H9 (cell line): Measurements from ENCODE around the gene PRKAG2. TPM values are rescaled to one million over a fixed set of nuclear protein-coding genes. Genes with fewer than 3 reads are reported as not detected.

Source experiments
- DNase-seq: peaks from one replicate; pipeline ENCODE4 v3.0.0-alpha.2; 2017
- H2AFZ ChIP-seq: one replicate; pipeline ENCODE4 v1.6.1; 2013; ENCODE audit warnings: mild to moderate bottlenecking, low read length, control low read depth, moderate library complexity
- H2AK5ac ChIP-seq: 2 replicates; pipeline ENCODE4 v1.6.1; 2013; ENCODE audit warnings: low read length, control low read depth, mixed read lengths; ENCODE audit not compliant: insufficient read length
- H2BK120ac ChIP-seq: one replicate; pipeline ENCODE4 v1.6.1; 2013; ENCODE audit warnings: low read depth, mild to moderate bottlenecking, low read length, control low read depth, inconsistent platforms; ENCODE audit not compliant: poor library complexity, severe bottlenecking
- H2BK12ac ChIP-seq: 2 replicates; pipeline ENCODE4 v1.6.1; 2013; ENCODE audit warnings: low read length, control low read depth, mixed read lengths, low read depth; ENCODE audit not compliant: insufficient read length
- H2BK15ac ChIP-seq: 2 replicates; pipeline ENCODE4 v1.6.1; 2013; ENCODE audit warnings: low read depth, low read length, control low read depth
- H2BK20ac ChIP-seq: one replicate; pipeline ENCODE4 v1.6.1; 2013; ENCODE audit warnings: low read depth, mild to moderate bottlenecking, low read length, control low read depth, inconsistent platforms; ENCODE audit not compliant: poor library complexity, severe bottlenecking
- H2BK5ac ChIP-seq: 2 replicates; pipeline ENCODE4 v1.6.1; 2013; ENCODE audit warnings: low read length, control low read depth, mixed read lengths; ENCODE audit not compliant: insufficient read length
- H3K14ac ChIP-seq: 2 replicates; pipeline ENCODE4 v1.6.1; 2013; ENCODE audit warnings: low read length, control low read depth; ENCODE audit not compliant: insufficient read depth
- H3K18ac ChIP-seq: 2 replicates; pipeline ENCODE4 v1.6.1; 2013; ENCODE audit warnings: low read depth, mild to moderate bottlenecking, mixed read lengths, low read length, control low read depth; ENCODE audit not compliant: insufficient read length
- H3K23ac ChIP-seq: 2 replicates; pipeline ENCODE4 v1.6.1; 2013; ENCODE audit warnings: low read length, control low read depth, mixed read lengths, low read depth; ENCODE audit not compliant: insufficient read length
- H3K23me2 ChIP-seq: 2 replicates; pipeline ENCODE4 v1.6.1; 2013; ENCODE audit warnings: low read depth, mild to moderate bottlenecking, mixed read lengths, low read length, control low read depth; ENCODE audit not compliant: insufficient read length, poor library complexity, severe bottlenecking
- H3K27ac ChIP-seq: 2 replicates; pipeline ENCODE4 v1.5.1; 2013; ENCODE audit warnings: low read length, control low read depth, mixed read lengths, low read depth; ENCODE audit not compliant: insufficient read length
- H3K27me3 ChIP-seq: 2 replicates; pipeline ENCODE4 v1.6.1; 2013; ENCODE audit warnings: low read length, control low read depth, inconsistent platforms; ENCODE audit not compliant: insufficient read depth
- H3K4ac ChIP-seq: 2 replicates; pipeline ENCODE4 v1.6.1; 2013; ENCODE audit warnings: low read depth, mild to moderate bottlenecking, control low read depth, inconsistent platforms, low read length, moderate library complexity
- H3K4me1 ChIP-seq: 2 replicates; pipeline ENCODE4 v1.6.1; 2013; ENCODE audit warnings: low read length, control low read depth, inconsistent platforms; ENCODE audit not compliant: insufficient read depth
- H3K4me2 ChIP-seq: 2 replicates; pipeline ENCODE4 v1.6.1; 2013; ENCODE audit warnings: low read length, control low read depth, mixed read lengths; ENCODE audit not compliant: insufficient read length, insufficient read depth
- H3K56ac ChIP-seq: 2 replicates; pipeline ENCODE4 v1.6.1; 2013; ENCODE audit warnings: low read depth, mild to moderate bottlenecking, mixed read lengths, low read length, control low read depth; ENCODE audit not compliant: insufficient read length
- H3K79me1 ChIP-seq: 2 replicates; pipeline ENCODE4 v1.6.1; 2013; ENCODE audit warnings: low read depth, mild to moderate bottlenecking, moderate library complexity, low read length, control low read depth, inconsistent platforms; ENCODE audit not compliant: insufficient read depth, poor library complexity, severe bottlenecking
- H3K79me2 ChIP-seq: 2 replicates; pipeline ENCODE4 v1.6.1; 2013; ENCODE audit warnings: low read length, control low read depth, inconsistent platforms; ENCODE audit not compliant: insufficient read depth
- H3K9ac ChIP-seq: 2 replicates; pipeline ENCODE4 v1.6.1; 2013; ENCODE audit warnings: low read length, control low read depth, mixed read lengths; ENCODE audit not compliant: insufficient read length; ENCODE audit errors: extremely low read depth
- H3K9me3 ChIP-seq: one replicate; pipeline ENCODE4 v1.6.1; 2013; ENCODE audit warnings: low read depth, low read length, inconsistent platforms; ENCODE audit not compliant: control insufficient read depth
- H3T11ph ChIP-seq: one replicate; pipeline ENCODE4 v1.6.1; 2013; ENCODE audit warnings: mild to moderate bottlenecking, low read length, control low read depth, inconsistent platforms
- H4K20me1 ChIP-seq: one replicate; pipeline ENCODE4 v1.6.1; 2013; ENCODE audit not compliant: control insufficient read depth, insufficient read length, insufficient read depth
- H4K5ac ChIP-seq: 2 replicates; pipeline ENCODE4 v1.6.1; 2013; ENCODE audit warnings: low read depth, mild to moderate bottlenecking, mixed read lengths, low read length, control low read depth; ENCODE audit not compliant: insufficient read length
- H4K8ac ChIP-seq: replicated peaks from 2 replicates; pipeline ENCODE4 v1.6.1; 2013; ENCODE audit warnings: low read length, control low read depth, mixed read lengths, low read depth; ENCODE audit not compliant: insufficient read length
- H4K91ac ChIP-seq: 2 replicates; pipeline ENCODE4 v1.6.1; 2013; ENCODE audit warnings: low read depth, mild to moderate bottlenecking, moderate library complexity, mixed read lengths, low read length, control low read depth; ENCODE audit not compliant: insufficient read length
- H3K27ac Mint-ChIP-seq, 3 experiments: 2 replicates in 2 of 3; 3 replicates in 1 of 3; pipeline ENCODE4 v1.8.0; 2020 to 2021; ENCODE audit warnings: mixed read lengths in 3 of 3, mild to moderate bottlenecking in 1 of 3, moderate library complexity in 1 of 3
- H3K27me3 Mint-ChIP-seq: 2 replicates; pipeline ENCODE4 v1.8.0; 2021; ENCODE audit warnings: low read depth, mild to moderate bottlenecking, moderate library complexity, mixed read lengths
- H3K36me3 Mint-ChIP-seq, 3 experiments: 2 replicates in 2 of 3; 3 replicates in 1 of 3; pipeline ENCODE4 v1.8.0; 2020 to 2021; ENCODE audit warnings: low read depth in 3 of 3, mixed read lengths in 3 of 3; ENCODE audit not compliant: insufficient read depth in 1 of 3
- H3K4me1 Mint-ChIP-seq, 2 experiments: 2 replicates each; pipeline ENCODE4 v1.8.0; 2020; ENCODE audit warnings: mixed read lengths in 2 of 2
- H3K4me3 Mint-ChIP-seq, 2 experiments: 2 replicates in 1 of 2; 3 replicates in 1 of 2; pipeline ENCODE4 v1.8.0; 2020 to 2021; ENCODE audit warnings: mild to moderate bottlenecking in 2 of 2, mixed read lengths in 2 of 2, moderate library complexity in 1 of 2
- H3K9me3 Mint-ChIP-seq, 2 experiments: 2 replicates in 1 of 2; 3 replicates in 1 of 2; pipeline ENCODE4 v1.8.0; 2020; ENCODE audit warnings: mild to moderate bottlenecking in 2 of 2, mixed read lengths in 2 of 2, moderate library complexity in 1 of 2
- WGBS: extraction: QIAGEN DNeasy Blood & Tissue Kit; methylation state at CpG from one replicate; pipeline ENCODE4 v1.1.7; 2013; ENCODE audit warnings: missing lambda C conversion rate, low lambda C conversion rate, mixed read lengths; ENCODE audit not compliant: insufficient read length; ENCODE audit errors: extremely low coverage; 5-methylcytosine and 5-hydroxymethylcytosine counted together
- total RNA-seq: library from RNA; stranded (reverse); gene quantifications from 2 replicates; pipeline ENCODE4 v1.2.1, GENCODE V29; 2021
- TF ChIP-seq, protein P1 (sequence below): fragments of 200-600 bp; sonication (generic); conservative IDR thresholded peaks from 3 replicates; pipeline ENCODE4 v1.8.0; 2021; ENCODE audit warnings: antibody characterized with exemption, mild to moderate bottlenecking

The PRKAG2 gene
- total RNA-seq, 1 experiment from 2014 or later, result 11.8 TPM

DNA sequence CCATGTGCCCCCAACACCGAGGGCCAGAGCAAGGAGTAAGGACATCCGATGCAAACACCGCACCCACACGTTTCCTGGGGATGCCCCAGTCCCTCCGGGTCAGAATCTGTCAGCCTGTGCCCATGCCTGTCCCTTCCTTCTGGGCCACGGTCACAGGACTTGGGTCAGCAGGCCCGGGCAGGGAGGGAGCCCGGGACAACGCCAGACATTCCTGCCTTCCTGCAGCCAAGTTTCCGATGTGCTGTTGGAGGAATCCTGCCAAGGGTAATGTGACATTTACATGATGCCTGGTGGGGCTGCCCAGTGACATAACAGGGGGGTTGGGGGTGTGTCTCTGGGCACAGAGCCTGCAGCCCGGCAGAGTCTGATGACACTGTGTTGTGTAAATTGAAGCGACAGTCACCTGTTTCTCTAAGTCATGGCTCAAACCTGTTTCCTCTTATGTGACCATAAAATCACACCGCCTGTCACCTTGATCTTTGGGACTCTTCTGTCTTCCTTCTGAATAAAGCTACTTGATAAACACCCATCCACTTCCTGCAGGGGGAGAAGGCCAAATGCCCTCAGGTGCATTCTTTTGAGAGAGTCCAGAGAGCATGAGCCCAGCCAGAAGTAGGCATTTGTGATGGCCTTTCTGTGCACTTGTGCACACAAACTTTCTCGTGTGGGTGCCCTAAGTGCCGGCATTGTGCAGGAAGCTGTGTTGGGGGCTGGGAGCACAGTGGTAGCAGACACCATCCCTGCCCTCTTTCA is 181.9 kb downstream of the PRKAG2 start:
- Histone ChIP-seq H3K79me2 (no peaks in the 10 kb centered on the region), H3K9ac (no peak overlapping the region), H2BK15ac (no peak overlapping the region), H3K18ac (no peak overlapping the region), H3K4me1 (no peaks in the 10 kb centered on the region; the same call in 1 of the 2 replicates), H3T11ph (no peak overlapping the region), H3K4me2 (no peak overlapping the region), H2BK20ac (no peak overlapping the region), H3K9me3 (no peaks in the 10 kb centered on the region), H4K5ac (no peak overlapping the region), H3K79me1 (no peaks in the 10 kb centered on the region), H4K91ac (no peak overlapping the region), H3K23me2 (no peaks in the 10 kb centered on the region), H4K8ac (no peak overlapping the region), H2BK120ac (no peak overlapping the region), H3K4ac (no peak overlapping the region), H2BK5ac (no peak overlapping the region), H3K27me3 (no peaks in the 10 kb centered on the region), H4K20me1 (no peaks in the 10 kb centered on the region), H2BK12ac (no peak overlapping the region), H2AFZ (no peak overlapping the region), H2AK5ac (no peak overlapping the region), H3K23ac (no peak overlapping the region), H3K27ac (no peak overlapping the region), H3K14ac (no peak overlapping the region), H3K56ac (no peak overlapping the region)
- DNase-seq, result no peak
- Mint-ChIP-seq H3K4me1 (peaks cover 22 to 31% of the 10 kb centered on the region in 2 experiments), H3K4me3 (peak overlapping the region in 1 of 2 experiments; percentile 21; a peak in 1 of 5 replicates), H3K27me3 (no peaks in the 10 kb centered on the region; the same call in 1 of the 2 replicates), H3K27ac (no peak overlapping the region), H3K36me3 (no peaks in the 10 kb centered on the region), H3K9me3 (no peaks in the 10 kb centered on the region; a peak in 1 of 5 replicates)
- TF ChIP-seq, protein P1, sequence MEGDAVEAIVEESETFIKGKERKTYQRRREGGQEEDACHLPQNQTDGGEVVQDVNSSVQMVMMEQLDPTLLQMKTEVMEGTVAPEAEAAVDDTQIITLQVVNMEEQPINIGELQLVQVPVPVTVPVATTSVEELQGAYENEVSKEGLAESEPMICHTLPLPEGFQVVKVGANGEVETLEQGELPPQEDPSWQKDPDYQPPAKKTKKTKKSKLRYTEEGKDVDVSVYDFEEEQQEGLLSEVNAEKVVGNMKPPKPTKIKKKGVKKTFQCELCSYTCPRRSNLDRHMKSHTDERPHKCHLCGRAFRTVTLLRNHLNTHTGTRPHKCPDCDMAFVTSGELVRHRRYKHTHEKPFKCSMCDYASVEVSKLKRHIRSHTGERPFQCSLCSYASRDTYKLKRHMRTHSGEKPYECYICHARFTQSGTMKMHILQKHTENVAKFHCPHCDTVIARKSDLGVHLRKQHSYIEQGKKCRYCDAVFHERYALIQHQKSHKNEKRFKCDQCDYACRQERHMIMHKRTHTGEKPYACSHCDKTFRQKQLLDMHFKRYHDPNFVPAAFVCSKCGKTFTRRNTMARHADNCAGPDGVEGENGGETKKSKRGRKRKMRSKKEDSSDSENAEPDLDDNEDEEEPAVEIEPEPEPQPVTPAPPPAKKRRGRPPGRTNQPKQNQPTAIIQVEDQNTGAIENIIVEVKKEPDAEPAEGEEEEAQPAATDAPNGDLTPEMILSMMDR, result no peak
- WGBS, result no CpG with 5 or more reads among the region's 15 CpGs
